MM.1S (cell line): Measurements from ENCODE around the gene SUMO2.

ENCODE experiments used
- DNase-seq: peaks from one replicate; pipeline ENCODE4 v3.0.0-alpha.2; 2015
- H2AFZ ChIP-seq: fragments of 300-600 bp; sonication (generic); 2 replicates; pipeline ENCODE4 v1.6.0; 2016; ENCODE audit warnings: antibody characterized with exemption, low read length
- H3F3A ChIP-seq: fragments of 300-600 bp; sonication (generic); 2 replicates; pipeline ENCODE4 v1.6.1; 2016; ENCODE audit warnings: mild to moderate bottlenecking, antibody characterized with exemption, low read length, moderate library complexity, mixed read lengths; ENCODE audit not compliant: insufficient read depth
- H3K27ac ChIP-seq: fragments of 300-600 bp; sonication (generic); 2 replicates; pipeline ENCODE4 v1.5.1; 2016; ENCODE audit warnings: mild to moderate bottlenecking, low read length
- H3K27me3 ChIP-seq: fragments of 300-600 bp; sonication (generic); replicated peaks from 2 replicates; pipeline ENCODE4 v1.6.0; 2016; ENCODE audit warnings: low read length; ENCODE audit not compliant: insufficient read depth
- H3K36me3 ChIP-seq: fragments of 300-600 bp; sonication (generic); replicated peaks from 2 replicates; pipeline ENCODE4 v1.6.1; 2016; ENCODE audit warnings: mild to moderate bottlenecking, low read length, mixed read lengths; ENCODE audit not compliant: insufficient read depth
- H3K4me1 ChIP-seq: fragments of 300-600 bp; sonication (generic); 2 replicates; pipeline ENCODE4 v1.6.1; 2016; ENCODE audit warnings: low read length, mixed read lengths
- H3K4me2 ChIP-seq: fragments of 300-600 bp; sonication (generic); 2 replicates; pipeline ENCODE4 v1.6.0; 2016; ENCODE audit warnings: low read depth, low read length
- H3K4me3 ChIP-seq: fragments of 300-600 bp; sonication (generic); 2 replicates; pipeline ENCODE4 v1.5.1; 2016; ENCODE audit warnings: low read length, mixed read lengths
- H3K79me2 ChIP-seq: fragments of 300-600 bp; sonication (generic); 2 replicates; pipeline ENCODE4 v1.6.1; 2016; ENCODE audit warnings: mixed run types, low read length, mixed read lengths
- H3K9ac ChIP-seq: fragments of 300-600 bp; sonication (generic); 2 replicates; pipeline ENCODE4 v1.6.1; 2016; ENCODE audit warnings: low read length, mixed read lengths
- H3K9me2 ChIP-seq: fragments of 300-600 bp; sonication (generic); replicated peaks from 2 replicates; pipeline ENCODE4 v1.6.1; 2016; ENCODE audit warnings: mild to moderate bottlenecking, low read length, mixed read lengths; ENCODE audit not compliant: insufficient read depth
- H3K9me3 ChIP-seq: fragments of 300-600 bp; sonication (generic); replicated peaks from 2 replicates; pipeline ENCODE4 v1.6.1; 2016; ENCODE audit warnings: mild to moderate bottlenecking, low read length, mixed read lengths; ENCODE audit not compliant: insufficient read depth
- H4K20me1 ChIP-seq: fragments of 300-600 bp; sonication (generic); 2 replicates; pipeline ENCODE4 v1.6.1; 2016; ENCODE audit warnings: mild to moderate bottlenecking, low read length, moderate library complexity, mixed read lengths; ENCODE audit not compliant: insufficient read depth
- EZH2 ChIP-seq: fragments of 300-600 bp; sonication (generic); optimal IDR thresholded peaks from 2 replicates; pipeline ENCODE3; 2017; ENCODE audit warnings: low read depth, mild to moderate bottlenecking, antibody characterized with exemption, low read length, mixed read lengths
- EZH2phosphoT487 ChIP-seq: fragments of 300-600 bp; sonication (generic); IDR thresholded peaks from 2 replicates; pipeline ENCODE4 v1.6.1; 2018; ENCODE audit warnings: antibody characterized with exemption, low read length
- TF ChIP-seq, protein P1 (sequence below): fragments of 300-600 bp; sonication (generic); IDR thresholded peaks from 2 replicates; pipeline ENCODE4 v1.5.1; 2016; ENCODE audit warnings: antibody characterized with exemption, low read length, mixed read lengths

Gene SUMO2

DNA sequence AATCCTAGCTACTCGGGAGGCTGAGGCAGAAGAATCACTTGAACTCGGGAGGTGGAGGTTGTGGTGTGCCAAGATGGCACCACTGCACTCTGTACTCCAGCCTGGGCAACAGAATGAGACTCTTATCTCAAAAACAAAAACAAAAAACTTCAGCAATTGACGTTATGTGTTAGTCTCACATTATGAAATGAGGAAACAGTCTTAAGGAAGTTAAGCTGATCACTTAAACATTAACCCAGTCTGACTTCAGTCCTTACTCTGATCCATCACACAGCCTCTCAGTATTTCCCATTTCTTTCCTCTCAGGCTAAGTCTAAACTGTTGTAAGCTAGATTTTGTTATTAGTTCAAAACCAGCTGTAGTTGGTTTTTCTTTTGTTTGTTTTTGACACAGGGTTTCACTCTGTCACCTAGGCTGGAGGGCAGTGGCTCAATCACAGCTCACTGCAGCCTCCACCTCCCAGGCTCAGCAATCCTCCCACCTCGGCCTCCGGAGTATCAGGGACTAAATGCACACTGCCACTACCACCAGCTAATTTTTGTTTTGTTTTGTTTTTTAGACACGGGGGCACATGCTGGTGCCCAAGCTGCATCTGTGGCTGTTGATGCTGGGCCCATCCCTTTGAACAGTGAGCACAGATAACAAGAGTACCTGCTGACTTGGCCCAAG lies 34.7 kb downstream of the SUMO2 start:
- H3K4me1 ChIP-seq = peaks cover 8% of the 10 kb centered on the region
- no peak overlapping the region for H3K9ac ChIP-seq
- H3K9me2 ChIP-seq = no peaks in the 10 kb centered on the region
- no peak for DNase-seq
- no peak overlapping the region for H3K4me2 ChIP-seq
- H3F3A ChIP-seq = no peaks in the 10 kb centered on the region
- H3K36me3 ChIP-seq = peaks cover 10% of the 10 kb centered on the region; the same call in 1 of the 2 replicates
- peaks cover 52% of the 10 kb centered on the region for H3K79me2 ChIP-seq
- no peak overlapping the region for H3K27ac ChIP-seq
- no peaks in the 10 kb centered on the region for H3K27me3 ChIP-seq
- no peaks in the 10 kb centered on the region for H4K20me1 ChIP-seq
- no peak overlapping the region for H2AFZ ChIP-seq
- no peaks in the 10 kb centered on the region for H3K9me3 ChIP-seq
- TF ChIP-seq EZH2phosphoT487 (no peak), EZH2 (no peak)
- TF ChIP-seq, protein P1, sequence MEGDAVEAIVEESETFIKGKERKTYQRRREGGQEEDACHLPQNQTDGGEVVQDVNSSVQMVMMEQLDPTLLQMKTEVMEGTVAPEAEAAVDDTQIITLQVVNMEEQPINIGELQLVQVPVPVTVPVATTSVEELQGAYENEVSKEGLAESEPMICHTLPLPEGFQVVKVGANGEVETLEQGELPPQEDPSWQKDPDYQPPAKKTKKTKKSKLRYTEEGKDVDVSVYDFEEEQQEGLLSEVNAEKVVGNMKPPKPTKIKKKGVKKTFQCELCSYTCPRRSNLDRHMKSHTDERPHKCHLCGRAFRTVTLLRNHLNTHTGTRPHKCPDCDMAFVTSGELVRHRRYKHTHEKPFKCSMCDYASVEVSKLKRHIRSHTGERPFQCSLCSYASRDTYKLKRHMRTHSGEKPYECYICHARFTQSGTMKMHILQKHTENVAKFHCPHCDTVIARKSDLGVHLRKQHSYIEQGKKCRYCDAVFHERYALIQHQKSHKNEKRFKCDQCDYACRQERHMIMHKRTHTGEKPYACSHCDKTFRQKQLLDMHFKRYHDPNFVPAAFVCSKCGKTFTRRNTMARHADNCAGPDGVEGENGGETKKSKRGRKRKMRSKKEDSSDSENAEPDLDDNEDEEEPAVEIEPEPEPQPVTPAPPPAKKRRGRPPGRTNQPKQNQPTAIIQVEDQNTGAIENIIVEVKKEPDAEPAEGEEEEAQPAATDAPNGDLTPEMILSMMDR = no peak
- H3K4me3 ChIP-seq = no peak overlapping the region

DNA sequence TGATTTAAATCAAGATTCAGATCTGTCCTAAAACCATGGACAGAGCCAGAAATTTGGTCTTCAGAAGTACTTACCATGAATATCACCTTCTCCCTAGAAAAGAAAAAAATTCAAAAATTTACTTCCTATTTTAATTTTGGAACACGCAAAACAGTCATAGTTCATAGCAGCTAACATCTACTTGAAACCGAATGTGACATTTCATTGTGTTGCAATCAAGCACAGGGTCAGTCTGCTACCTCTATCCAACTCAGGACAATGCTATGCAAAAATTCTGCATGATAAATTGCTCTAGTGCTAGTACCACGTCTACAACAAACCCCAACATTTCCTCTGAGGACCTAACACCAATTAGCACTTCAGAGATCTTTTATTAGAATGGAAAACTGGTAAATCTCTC lies 36.2 kb downstream of the SUMO2 start:
- no peak overlapping the region for H3K9ac ChIP-seq
- H3K4me3 ChIP-seq = no peak overlapping the region
- H3K9me3 ChIP-seq = no peaks in the 10 kb centered on the region
- H3K27me3 ChIP-seq = no peaks in the 10 kb centered on the region
- H3K79me2 ChIP-seq = peaks cover 38% of the 10 kb centered on the region
- H3K4me2 ChIP-seq = no peak overlapping the region
- H3K4me1 ChIP-seq = no peaks in the 10 kb centered on the region
- no peak overlapping the region for H2AFZ ChIP-seq
- H3K27ac ChIP-seq = no peak overlapping the region
- H3K9me2 ChIP-seq = no peaks in the 10 kb centered on the region
- peaks cover 10% of the 10 kb centered on the region; the same call in 1 of the 2 replicates for H3K36me3 ChIP-seq
- DNase-seq = no peak
- no peaks in the 10 kb centered on the region for H4K20me1 ChIP-seq
- no peak for TF ChIP-seq EZH2phosphoT487
- TF ChIP-seq, protein P1 = no peak
- TF ChIP-seq EZH2 = no peak
- no peaks in the 10 kb centered on the region for H3F3A ChIP-seq

DNA sequence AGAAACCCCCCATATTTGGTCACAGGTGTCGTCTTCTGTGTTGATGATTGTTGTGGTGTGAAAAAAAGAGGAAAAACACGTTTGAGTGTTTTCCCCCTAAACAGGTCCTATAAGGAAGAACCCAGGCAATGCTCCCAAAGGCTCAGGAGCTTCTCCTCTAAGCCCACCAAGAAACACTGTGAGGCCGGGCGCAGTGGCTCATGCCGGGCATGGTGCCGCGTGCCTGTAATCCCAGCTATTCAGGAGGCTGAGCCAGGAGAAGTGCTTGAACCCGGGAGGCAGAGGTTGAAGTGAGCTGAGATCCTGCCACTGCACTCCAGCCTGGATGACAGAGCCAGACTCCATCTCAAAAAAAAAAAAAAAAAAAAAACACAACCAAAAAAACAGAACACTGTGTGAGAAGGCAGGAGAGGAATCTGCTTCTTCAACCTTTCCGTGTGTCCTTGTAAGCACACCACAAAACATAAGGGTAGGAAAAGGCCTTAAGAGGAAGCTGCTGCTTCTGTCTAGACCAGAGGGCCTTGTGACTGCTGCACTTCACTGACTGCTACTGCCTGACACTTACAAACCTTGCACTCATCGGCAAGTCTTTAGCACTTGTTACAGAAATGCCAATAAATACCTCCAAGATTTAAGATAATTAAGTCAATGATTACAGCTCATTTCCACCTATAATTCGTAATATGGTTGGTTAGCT lies 37.8 kb downstream of the SUMO2 start:
- TF ChIP-seq EZH2phosphoT487 = no peak
- no peak for TF ChIP-seq EZH2
- TF ChIP-seq, protein P1 = no peak
- DNase-seq = no peak
- Histone ChIP-seq H3F3A (no peaks in the 10 kb centered on the region), H3K9me2 (no peaks in the 10 kb centered on the region), H3K79me2 (peaks cover 22% of the 10 kb centered on the region), H4K20me1 (no peaks in the 10 kb centered on the region), H3K4me3 (no peak overlapping the region), H3K4me2 (no peak overlapping the region), H3K27me3 (no peaks in the 10 kb centered on the region), H3K9me3 (no peaks in the 10 kb centered on the region), H2AFZ (no peak overlapping the region), H3K9ac (no peak overlapping the region), H3K36me3 (peaks cover 10% of the 10 kb centered on the region; the same call in 1 of the 2 replicates), H3K4me1 (no peaks in the 10 kb centered on the region; the same call in 1 of the 2 replicates), H3K27ac (no peak overlapping the region)
